ENCODE measurements around the gene GNG4.

The GNG4 gene

DNA sequence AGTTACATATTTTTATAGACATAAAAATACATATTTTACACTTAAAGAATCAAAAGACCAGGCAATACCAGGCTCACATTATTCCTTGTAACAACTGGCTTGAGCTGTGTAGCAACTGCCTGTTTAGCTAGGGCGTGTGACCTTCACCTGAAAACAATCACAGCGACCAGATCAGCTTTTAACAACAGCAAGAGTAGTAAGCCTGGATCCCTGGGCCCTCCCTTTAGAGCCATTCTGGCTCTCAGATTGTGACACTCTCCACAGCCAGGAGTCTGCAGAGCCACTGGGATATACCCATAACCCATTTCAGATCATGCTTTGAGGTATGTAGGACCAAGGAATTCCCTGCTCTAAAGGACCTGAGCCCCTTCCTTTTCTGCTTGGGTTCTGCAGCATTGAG, 29.4 kb upstream of the GNG4 start:
- H3K4me3 ChIP-seq (ENCODE audit: low read depth, low read length): no peak overlapping the region
- TF ChIP-seq, protein P1, sequence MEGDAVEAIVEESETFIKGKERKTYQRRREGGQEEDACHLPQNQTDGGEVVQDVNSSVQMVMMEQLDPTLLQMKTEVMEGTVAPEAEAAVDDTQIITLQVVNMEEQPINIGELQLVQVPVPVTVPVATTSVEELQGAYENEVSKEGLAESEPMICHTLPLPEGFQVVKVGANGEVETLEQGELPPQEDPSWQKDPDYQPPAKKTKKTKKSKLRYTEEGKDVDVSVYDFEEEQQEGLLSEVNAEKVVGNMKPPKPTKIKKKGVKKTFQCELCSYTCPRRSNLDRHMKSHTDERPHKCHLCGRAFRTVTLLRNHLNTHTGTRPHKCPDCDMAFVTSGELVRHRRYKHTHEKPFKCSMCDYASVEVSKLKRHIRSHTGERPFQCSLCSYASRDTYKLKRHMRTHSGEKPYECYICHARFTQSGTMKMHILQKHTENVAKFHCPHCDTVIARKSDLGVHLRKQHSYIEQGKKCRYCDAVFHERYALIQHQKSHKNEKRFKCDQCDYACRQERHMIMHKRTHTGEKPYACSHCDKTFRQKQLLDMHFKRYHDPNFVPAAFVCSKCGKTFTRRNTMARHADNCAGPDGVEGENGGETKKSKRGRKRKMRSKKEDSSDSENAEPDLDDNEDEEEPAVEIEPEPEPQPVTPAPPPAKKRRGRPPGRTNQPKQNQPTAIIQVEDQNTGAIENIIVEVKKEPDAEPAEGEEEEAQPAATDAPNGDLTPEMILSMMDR (conservative IDR thresholded peaks at IDR 0.05; ENCODE audit: low read depth, low read length): no peak
- no peak for DNase-seq (ENCODE audit: low read depth)

DNA sequence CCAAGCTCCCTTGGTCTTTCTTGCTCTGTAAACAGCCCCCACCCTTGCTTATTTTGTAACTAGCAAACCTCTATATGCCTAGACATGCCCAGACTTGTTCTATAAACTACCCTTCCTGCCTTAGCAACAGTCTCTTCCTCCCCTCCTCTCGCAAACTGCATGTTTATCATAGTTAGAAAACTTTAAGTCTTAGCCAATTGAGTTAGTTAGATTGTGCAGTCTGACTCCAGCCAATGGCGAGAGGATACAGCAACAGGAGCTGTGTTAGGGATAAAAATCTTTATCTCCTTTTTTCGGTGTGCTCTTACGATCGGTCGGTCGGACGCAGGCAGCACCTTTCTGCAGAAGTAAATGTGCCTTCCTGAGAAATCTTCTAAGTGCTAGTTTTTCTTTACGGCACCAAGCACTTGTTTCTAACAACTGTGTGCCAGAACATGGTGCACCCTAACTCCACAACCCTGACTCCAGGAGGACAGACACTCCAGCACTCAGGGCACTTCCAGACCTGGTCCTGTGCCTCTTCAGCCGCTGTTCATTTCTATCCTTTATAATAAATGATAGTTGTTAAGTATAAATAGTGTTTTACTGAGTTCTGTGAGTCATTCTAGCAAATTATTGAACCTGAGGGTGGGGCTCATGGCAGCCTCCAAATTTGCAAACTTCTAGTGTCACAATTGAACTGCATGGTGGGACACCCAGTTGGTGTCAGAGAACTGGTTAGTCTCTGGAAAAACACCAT, 25.7 kb upstream of the GNG4 start:
- DNase-seq (ENCODE audit: low read depth): peak; percentile 48
- H3K4me3 ChIP-seq (ENCODE audit: low read depth, low read length): no peak overlapping the region
- TF ChIP-seq, protein P1 (conservative IDR thresholded peaks at IDR 0.05; ENCODE audit: low read depth, low read length): no peak

GRCh38 chr1:235673981-235674380, 24.4 kb upstream of the GNG4 start:
- H3K4me3 ChIP-seq (ENCODE audit: low read depth, low read length): no peak overlapping the region
- no peak for DNase-seq (ENCODE audit: low read depth)
- TF ChIP-seq, protein P1 (conservative IDR thresholded peaks at IDR 0.05; ENCODE audit: low read depth, low read length): no peak

DNA sequence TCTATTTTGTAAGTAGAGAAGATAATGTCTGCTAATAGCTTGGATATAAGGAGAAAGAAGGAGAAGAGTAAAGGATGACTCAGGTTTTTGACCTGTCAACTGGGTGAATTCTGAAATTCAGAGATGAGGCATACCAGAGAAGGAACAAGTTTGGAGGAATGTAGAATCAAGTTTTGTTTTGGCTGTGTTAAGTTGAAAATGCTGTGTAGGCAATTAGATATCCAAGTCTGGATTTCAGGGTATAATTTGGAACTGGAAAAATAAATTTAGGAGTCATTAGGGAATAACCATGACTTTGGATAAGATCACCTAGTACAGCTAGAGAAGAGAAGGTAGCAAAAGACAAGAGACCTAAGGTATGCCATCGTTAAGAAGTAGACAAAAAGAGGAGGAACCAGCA, 22.4 kb upstream of the GNG4 start:
- DNase-seq (ENCODE audit: low read depth): no peak
- no peak overlapping the region for H3K4me3 ChIP-seq (ENCODE audit: low read depth, low read length)
- TF ChIP-seq, protein P1 (conservative IDR thresholded peaks at IDR 0.05; ENCODE audit: low read depth, low read length): no peak

- DNase-seq (ENCODE audit: low read depth): peak; percentile 19
- no peak overlapping the region for H3K4me3 ChIP-seq (ENCODE audit: low read depth, low read length)
- TF ChIP-seq, protein P1 (conservative IDR thresholded peaks at IDR 0.05; ENCODE audit: low read depth, low read length): no peak
Observed at GRCh38 chr1:235670157-235670776, 20.7 kb upstream of the GNG4 start.

GRCh38 chr1:235669277-235669676, 19.7 kb upstream of the GNG4 start:
- no peak overlapping the region for H3K4me3 ChIP-seq (ENCODE audit: low read depth, low read length)
- no peak for DNase-seq (ENCODE audit: low read depth)
- TF ChIP-seq, protein P1 (conservative IDR thresholded peaks at IDR 0.05; ENCODE audit: low read depth, low read length): no peak

- TF ChIP-seq, protein P1 (conservative IDR thresholded peaks at IDR 0.05; ENCODE audit: low read depth, low read length): no peak
- no peak overlapping the region for H3K4me3 ChIP-seq (ENCODE audit: low read depth, low read length)
- DNase-seq (ENCODE audit: low read depth): no peak
Observed at GRCh38 chr1:235663628-235664027, 14.0 kb upstream of the GNG4 start.

All from choroid plexus epithelial cell (primary cell).